ENCODE data around the gene PHLDB3.
A peak's percentile ranks its signal among the peaks of the same experiment; 100 is the strongest.
"Not testable (repeated sequence)": the region's sequence is repeated elsewhere in the genome, so short reads cannot be mapped to it uniquely, and the experiment has no call there.

The PHLDB3 gene

DNA sequence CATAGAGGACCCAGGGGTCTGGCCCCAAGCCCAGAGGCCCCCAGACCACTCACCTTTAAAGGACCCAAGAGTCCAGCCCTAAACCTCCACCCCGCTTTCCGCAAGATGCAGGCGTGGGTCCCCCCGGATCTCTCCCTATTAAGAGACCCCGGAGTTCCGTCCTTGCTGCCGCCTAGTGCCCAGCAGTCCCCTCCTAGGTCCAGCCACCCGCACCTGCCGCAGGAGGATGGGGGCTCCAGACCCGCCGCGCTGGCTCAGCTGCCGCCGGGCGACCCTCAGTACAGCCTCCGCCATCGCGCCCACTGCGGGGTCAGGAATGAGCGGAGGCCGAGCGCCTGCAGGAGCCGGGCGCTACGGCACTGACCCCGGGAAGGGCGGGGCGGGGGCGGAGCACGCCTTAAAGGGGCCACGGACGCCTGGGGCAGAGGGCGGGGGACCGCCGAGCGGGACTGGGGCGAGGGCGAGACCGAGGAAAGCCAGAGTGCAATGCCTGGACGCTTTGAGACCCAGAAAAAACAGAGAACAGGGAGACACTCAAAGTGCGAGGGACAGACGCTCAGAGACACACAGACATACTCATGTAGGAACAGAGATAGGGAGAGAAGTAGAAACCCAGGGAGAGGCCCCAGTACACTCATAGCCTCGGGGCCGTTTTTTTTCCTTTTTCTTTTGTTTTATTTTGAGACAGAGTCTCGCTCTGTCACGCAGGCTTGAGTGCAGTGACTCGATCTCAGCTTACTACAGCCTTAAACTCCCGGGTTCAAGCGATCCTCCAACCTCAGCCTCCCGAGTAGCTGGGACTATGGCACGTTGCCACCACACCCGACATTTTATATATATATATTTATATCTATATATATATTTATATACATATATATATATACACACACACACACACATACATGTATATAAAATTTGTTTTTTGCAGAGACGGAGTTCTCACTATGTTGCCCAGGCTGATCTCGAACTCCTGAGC lies 22.6 kb upstream of the PHLDB3 start, which contains the start of gene ETHE1:
ETHE1 (minus strand) TSS at position 318 of the 976 bp plus-strand sequence; CDS start at position 294, 24 bp downstream.
- peak; percentile 90 for DNase-seq

DNA sequence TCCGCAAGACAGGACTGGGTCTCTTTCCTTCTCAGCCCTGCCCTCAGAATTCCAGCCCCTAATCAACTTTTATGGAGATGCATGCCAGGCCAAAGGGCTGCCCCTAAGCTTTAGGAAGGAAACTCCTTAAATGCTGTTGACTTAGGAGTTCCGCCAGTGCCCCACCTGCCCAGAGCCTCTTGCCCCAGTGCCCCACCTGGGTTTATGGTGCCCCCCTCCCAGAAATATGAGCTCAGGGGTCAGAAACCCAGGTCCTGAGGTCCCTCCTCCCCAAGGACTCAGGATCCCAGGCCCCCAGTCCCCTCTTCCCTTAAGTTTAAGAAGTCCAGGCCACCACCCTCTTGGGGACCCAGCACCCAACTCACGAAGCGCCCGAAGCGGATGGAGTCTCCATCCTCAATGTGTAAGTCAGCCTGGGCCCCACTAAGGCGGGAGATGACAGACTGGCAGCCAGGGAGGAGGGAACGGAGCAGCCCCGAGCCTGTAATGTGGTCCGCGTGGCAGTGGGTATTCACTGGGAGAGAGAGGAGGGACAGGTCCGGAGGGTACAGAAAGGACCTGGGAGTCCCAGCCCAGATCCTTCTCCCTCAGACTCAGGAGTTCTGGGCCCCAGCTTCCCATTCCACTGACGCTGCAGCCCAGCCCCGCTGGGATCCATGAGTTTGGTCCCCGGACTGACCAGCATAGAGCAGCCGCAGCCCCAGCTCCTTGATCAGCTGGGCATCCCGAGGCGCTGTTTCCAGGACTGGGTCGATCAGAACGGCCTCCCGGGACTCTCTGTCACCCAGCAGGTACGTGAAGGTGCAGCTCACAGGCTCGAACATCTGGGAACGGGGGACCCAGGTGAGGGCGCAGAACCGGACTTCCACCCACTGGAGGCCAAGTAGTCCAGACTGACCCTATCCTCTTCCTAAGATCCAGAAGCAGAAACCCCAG lies 21.6 kb upstream of the PHLDB3 start:
- DNase-seq = peak; percentile 59

DNA sequence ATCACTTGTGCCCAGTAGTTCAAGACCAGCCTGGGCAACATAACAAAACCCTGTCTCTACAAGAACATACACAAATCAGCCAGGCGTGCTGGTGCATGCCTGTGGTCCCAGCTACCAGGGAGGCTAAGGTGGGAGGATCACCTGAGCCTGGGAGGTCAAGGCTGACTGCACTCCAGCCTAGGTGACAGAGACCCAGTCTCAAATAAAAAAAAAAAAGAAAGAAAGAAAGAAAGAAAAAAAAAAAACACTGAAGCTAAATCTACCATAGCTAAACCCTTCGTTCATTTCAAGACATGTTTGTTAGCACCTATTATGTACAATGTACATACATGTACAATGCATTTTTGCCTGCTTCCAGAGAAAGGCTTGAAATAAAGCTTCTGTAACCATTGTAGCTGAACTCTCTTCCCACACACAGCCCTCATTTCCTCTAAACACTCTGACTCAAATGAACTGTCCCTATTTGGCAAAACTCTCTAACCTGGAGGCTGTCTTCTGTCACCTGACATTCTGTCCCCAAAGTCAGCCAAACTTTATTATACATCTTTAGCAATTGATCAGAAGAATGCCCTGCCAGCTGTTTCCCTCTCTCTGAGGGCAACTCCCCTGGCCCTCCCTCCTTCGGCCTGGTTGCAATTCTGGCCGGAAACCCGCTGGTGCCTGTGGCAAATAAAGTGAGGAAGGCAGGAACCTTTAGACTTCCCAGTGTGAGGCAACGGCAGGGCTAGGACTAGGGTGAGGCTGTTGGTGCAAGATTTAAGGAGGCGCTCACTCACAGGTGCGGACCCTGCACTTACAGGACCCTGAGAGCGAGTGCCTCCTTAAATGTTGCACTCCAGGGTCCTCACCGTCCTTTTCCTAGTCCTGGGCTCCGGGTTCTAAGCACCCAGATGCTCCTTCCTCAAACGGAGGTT lies 20.6 kb upstream of the PHLDB3 start:
- peak; percentile 47 for DNase-seq

DNA sequence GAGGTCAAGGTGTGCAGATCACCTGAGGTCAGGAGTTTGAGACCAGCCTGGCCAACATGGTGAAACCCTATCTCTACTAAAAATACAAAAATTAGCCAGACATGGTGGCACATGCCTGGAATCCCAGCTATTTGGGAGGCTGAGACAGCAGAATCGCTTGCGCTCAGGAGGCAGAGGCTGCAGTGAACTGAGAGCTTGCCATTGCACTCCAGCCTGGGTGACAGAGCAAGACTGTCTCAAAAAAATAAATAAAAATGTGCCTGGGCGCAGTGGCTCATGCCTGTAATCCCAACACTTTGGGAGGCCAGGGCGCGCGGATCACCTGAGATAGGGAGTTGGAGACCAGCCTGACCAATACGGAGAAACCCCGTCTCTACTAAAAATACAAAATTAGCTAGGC lies 19.1 kb upstream of the PHLDB3 start:
- DNase-seq = not testable (repeated sequence)

DNA sequence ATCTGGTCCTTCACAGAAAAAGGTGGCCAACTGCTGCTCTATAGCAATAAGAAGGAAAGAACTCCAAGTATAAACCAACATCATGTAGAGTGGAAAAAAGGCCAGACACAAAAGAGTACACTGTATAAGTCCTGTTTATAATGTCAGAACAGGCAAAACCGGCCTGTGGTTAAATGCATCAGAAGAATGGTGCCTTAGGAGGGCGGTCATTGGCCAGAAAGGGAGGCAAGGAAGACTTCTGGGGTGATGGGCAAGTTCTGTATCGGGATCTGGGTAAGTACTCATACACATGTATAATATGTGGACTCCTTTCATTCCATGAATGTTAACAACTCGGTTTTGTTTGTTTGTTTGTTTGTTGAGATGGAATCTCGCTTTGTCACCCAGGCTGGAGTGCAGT lies 18.4 kb upstream of the PHLDB3 start:
- no peak for DNase-seq

DNA sequence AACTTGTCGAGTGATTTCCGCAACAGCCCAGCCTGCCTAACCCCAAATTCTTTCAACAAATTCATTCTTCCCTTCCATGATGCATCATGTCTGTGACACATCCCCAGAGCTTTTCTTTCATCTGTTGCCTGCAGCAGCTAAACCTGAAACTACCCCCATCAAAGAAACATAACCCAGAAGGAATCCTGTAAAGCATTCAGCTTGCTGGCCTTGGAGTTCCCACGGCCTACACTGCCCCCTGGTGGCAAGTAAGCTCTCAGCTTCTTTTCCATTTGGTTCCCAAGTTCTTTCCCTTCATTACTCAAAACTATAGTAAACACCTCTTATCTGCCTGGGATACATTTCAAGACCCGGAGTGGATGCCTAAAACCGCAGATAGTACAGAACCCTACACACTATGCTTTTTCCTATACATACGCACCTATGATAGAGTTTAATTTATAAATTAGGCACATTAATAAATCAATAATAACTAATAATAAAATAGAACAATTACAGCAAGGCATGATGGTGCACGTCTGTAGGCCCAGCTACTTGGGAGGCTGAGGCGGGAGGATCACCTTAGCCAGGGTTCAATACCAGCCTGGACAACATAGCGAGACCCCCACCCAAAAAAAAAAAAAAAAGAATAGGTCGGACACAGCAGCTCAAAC lies 15.0 kb upstream of the PHLDB3 start:
- peak; percentile 87 for DNase-seq

DNA sequence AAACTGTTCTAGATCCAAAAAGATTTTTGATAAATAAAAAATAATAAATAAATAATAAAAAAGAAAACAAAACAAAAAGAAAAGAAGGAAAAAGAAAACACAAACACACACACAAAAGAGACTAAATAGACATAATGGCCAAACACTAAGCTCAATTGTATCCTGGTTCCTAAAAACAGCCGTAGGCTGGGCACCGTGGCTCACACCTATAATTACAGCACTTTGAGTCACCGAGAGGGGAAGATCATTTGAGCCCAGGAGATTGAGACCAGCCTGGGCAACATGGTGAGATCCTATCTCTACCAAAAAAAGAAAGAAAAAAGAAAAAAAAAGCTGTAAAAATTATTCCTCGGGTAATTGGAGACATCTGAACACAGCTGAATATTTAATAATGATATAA lies 13.5 kb upstream of the PHLDB3 start:
- no peak for DNase-seq

DNA sequence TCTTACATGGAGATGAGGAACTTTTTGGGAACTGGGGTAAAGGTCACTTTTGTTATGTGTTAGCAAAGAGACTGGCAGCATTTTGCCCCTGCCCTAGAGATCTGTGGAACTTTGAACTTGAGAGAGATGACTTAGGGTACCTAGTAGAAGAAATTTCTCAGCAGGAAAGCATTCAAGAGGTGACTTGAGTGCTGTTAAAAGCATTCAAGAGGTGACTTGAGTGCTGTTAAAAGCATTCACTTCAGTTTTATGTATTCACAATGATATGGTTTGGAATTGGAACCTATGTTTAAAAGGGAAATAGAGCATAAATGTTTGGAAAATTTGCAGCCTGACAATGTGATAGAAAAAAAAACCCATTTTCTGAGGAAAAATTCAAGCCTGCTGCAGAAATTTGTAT lies 7.9 kb upstream of the PHLDB3 start:
- DNase-seq = not testable (repeated sequence)

DNA sequence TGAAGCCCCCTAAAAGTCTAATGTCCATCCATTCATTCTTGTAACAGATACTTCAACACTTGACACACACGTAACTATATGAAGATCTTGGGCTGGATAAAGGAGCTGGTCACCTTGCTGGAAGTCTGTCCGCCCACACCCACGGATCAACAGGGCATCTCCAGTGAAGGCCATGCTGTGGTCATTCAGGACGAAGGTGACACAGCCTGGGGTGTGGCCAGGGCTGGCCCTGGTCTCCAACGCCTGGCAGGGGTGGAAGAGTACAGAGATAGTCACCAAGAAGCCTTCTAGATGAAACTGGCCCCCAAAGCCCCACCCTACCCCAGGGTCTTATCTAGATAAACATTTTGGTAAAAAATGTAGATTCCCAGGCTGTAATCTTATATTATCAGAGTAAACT lies 6.8 kb upstream of the PHLDB3 start:
- no peak for DNase-seq

DNA sequence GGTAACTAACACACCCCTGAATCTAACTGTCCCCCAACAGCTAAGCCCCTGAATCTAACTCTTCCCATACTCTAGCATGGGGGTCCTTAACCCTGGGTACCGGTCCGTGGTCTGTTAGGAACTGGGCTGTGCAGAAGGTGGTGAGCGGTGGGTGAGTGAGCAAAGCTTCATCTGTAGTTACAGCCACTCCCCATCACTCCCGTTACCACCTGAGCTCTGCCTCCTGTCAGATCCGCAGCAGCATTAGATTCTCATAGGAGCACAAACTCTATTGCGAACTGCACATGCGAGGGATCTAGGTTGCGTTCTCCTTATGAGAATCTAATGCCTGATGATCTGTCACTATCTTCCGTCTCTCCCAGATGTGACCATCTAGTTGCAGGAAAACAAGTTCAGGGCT lies 6.2 kb upstream of the PHLDB3 start:
- no peak for DNase-seq

DNA sequence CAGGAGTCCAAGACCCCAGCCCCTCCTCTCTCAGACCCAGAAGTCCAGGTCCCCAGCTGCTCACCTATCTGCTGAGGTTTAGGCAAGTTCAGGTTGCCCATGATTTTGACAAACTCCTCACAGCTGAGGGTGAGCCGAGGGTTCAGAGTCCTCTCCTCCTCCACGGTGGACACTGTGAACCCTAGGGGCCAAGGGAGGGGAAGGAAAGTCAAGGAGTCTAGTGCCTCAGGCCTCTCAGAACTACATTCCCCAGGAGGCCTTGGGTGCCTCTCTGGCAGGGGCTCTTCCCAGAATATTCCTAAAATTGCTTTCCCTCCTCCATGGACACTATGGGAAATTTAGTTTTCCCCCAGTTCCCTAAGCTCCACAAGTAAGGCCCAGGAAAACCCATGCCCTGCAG lies 3.3 kb upstream of the PHLDB3 start:
- no peak for DNase-seq

DNA sequence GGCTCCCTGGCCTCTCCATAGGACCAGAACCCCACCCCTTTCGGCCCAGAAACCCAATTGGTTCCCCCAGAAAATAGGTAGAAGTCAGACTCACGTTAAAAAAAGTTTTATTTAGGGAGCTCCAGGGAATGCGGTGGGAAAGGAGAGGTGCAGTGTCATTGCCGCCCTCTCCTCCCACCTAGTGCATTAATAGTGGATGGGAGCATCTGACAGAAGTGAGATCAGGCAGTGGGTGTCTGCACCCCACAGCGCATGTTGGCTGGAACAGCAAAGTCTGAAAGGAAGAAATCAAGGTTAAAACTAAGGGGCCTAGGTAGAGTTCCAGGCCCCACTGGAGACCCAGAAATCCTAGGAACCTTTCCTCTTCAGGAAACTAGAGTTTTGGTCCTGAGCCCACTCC lies 2.1 kb upstream of the PHLDB3 start:
- DNase-seq = no peak

DNA sequence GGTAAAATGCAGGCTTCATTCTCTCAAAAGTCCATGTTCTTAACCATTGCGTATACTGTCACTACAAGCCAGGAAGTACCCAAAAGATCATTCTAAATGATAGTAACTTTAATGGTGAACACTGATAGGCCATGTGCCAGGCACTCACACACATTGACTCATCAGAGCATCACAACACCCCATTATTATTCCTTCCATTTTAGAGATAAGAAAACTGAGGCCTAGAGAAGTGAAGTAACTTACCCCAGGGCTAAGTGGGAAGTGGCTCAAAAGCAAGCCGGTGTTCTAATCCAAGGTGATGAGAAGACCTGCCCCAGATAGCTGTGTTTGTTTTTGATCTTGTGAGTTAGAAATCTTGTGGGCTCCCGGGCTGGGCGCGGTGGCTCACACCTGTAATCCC lies 1.4 kb upstream of the PHLDB3 start:
- DNase-seq = no peak

DNA sequence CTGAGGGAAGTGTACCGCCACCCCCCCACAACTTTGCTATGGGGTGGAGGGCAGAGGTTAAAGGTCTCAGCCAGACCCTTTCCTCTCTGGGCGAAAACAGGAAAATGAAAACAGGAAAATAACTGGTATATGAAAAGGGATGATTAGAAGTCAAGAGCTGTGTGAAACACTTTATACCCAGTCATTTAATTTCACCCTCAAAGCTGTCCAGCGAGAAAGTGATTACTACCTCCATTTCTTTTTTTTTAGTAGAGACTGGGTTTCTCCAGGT lies 575 bp upstream of the PHLDB3 start:
- no peak for DNase-seq

DNA sequence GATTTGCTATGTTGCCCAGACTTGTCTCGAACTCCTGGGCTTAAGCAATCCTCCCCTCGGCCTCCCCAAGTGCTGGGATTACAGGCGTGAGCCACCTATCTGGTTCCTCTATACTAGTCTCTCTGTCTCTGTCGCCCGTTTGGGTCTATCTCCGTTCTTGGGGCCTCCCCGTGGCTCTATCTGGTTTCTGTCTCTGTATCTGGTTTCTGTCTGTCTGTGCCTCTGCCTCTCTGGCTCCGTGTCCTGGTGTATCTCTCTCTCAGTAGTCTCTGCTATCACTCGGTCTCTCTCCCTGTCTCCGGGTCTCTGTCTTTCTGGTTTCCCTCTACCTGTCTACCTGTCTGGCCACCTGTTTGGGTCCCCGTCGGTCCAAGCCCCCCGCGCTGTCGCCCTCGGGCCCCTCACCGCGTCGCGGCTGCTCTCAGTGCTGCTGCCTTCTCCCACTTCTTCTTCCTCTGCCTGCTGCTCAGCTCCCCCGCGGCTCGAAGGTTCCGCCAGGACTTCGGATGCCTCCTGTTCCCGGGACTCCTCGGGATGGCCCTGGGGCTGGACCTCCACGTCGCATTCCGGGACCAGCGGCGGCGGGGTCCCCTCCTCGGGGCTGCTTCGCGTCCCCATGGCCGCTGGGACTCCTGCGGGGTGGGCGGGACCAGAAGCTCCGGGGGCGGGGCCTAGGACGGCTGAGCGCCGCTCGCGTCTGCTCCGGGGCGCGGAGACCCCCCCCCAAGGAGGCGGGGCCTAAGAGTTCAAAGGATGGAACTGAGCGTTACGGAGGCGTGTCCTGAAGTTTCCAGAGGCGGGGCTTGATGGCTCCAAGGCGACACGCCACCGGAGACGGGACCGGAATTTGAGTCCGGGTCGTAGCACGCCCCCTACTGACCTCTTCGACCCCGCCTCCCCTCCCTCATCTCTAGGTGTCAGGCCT lies 783 bp downstream of the PHLDB3 start:
- DNase-seq = peak; percentile 100

DNA sequence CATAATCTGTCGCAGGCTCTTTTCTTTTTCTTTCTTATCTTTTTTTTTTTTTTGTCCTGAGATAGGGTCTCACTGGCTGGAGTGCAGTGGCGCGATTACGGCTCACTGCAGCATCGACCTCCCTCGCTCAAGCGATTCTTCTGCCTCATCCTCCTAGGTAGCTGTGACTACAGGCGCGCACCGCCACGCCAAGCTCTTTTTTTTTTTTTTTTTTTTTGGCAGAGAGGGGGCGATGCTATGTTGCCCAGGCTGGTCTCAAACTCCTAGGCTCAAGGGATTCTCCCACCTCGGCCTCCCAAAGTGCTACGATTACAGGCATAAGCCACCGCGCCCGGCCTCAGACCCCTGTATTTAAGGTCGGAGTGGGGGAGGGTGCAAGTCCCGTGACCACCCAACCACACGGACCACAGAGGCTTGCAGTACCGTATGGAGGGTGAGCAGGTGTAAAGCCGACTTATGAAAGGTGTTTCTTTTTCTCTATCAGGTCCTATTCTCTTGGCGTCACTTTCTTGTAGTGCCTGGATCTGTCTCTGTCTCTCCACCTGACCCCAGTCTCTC lies 2.0 kb downstream of the PHLDB3 start:
- DNase-seq = no peak

DNA sequence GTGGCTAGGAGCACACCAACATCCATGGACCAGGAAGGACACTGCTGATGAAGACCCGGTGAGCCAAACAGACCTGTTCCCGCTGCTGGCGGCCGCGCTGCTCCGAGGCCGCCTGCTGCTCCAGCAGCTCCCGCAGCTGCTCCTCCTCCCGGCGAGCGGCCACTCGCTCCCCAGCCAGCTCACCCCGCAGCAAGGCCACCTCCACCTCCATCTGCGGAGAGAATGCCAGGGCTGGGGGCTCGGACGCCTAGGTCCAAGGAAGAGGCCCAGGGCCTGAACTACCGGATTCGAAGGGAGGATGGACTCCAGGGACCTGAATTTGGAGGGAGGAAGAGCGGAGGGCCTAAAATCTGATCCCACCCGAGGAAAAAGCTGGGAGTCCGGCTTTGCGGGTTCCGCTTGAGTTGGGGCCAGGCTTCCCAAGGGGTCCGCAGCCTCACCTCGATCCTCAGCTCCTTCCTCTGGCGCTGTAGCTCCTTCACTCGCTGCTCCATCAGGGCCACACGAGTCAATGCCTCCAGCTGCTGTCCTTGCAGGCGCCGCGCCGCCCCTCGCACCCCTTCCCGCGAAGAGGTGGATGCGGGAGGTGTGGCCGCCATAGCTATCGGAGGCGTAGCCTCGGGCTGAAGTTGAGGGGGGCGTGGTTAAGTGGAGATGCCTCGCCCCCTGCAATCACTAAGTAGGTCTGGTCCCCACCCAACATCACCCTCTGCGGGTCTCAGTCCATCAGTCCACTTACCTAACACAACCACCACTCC lies 2.7 kb downstream of the PHLDB3 start:
- no peak for DNase-seq

DNA sequence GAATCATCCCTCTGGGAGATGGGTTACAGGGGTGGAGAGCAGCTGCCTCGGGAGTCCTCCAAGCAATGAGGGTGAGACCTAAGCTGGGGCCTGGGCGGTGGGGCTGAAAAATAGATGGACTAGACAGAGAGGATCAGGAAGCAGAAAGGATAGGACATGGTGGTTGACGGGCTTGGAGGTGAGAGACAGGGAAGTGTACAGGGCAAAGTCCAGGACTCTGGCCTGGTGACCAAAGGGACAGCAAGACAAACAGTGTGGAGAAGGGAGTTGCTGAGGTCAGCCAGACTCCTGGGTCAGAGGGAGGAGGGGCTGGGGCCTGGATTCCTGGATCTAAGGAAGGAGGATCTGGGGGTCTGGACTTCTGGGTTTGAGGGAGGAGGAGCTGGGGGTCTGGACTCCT lies 5.5 kb downstream of the PHLDB3 start:
- no peak for DNase-seq

DNA sequence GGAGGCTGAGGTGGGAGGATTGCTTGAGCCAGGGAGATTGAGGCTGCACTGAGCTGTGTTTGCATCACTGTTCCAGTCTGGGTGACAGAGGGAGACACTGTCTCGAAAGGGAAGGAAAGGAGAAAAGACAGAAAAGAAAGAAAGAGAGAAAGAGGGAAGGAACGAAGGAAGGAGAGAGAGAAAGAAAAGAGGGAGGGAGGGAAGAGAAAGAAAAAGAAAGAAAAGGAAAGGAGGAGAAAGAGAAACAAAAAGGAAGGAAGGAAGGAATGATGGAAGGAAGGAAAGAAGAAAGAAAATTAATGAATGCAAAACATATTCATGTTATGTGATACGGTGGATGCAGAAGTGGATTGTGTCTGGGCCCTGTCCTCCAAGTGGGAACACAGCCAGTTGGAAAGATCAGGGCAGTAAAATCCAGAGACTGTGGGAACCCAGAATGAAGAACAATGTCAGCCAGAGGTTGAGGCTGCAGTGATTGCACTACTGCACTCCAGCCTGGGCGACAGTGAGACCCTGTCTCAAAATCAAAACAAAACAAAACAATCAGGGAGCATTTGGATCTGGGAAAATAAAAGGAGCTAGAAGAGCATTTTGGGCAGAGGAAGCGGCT lies 6.2 kb downstream of the PHLDB3 start:
- no peak for DNase-seq

All from stimulated activated CD4-positive, alpha-beta T cell treated with anti-CD3 and anti-CD28 coated beads, Interleukin-15, amount 100 ng/mL, for 24 hours (primary cell).